Chondrocyte (in vitro differentiated cells): ENCODE data around the gene UNC5B. TPM values are rescaled to one million over a fixed set of nuclear protein-coding genes. Genes with fewer than 3 reads are reported as not detected.

Source experiments
- DNase-seq: peaks from one replicate; pipeline ENCODE4 v3.0.0; 2021; ENCODE audit warnings: mixed read lengths, low spot score
- H3K27ac Mint-ChIP-seq: one replicate; pipeline ENCODE4 v1.8.0; 2021; ENCODE audit warnings: mild to moderate bottlenecking, moderate library complexity, mixed read lengths; ENCODE audit not compliant: unreplicated experiment
- H3K27me3 Mint-ChIP-seq: 2 replicates; pipeline ENCODE4 v1.8.0; 2021; ENCODE audit warnings: low read depth, mixed read lengths
- H3K36me3 Mint-ChIP-seq: 2 replicates; pipeline ENCODE4 v1.8.0; 2021; ENCODE audit warnings: low read depth, mixed read lengths
- H3K4me1 Mint-ChIP-seq: 2 replicates; pipeline ENCODE4 v1.8.0; 2021; ENCODE audit warnings: low read depth, mild to moderate bottlenecking, mixed read lengths
- H3K4me3 Mint-ChIP-seq: one replicate; pipeline ENCODE4 v1.8.0; 2021; ENCODE audit warnings: mild to moderate bottlenecking, moderate library complexity, mixed read lengths; ENCODE audit not compliant: unreplicated experiment
- H3K9me3 Mint-ChIP-seq: 2 replicates; pipeline ENCODE4 v1.8.0; 2021; ENCODE audit warnings: low read depth, mixed read lengths
- total RNA-seq: library from RNA; stranded (reverse); gene quantifications from 3 replicates; pipeline ENCODE4 v1.2.1, GENCODE V29; 2021
- TF ChIP-seq, protein P1 (sequence below): fragments of 200-600 bp; sonication (generic); IDR thresholded peaks from 2 replicates; pipeline ENCODE4 v1.5.0; 2021; ENCODE audit warnings: antibody characterized with exemption, mild to moderate bottlenecking, moderate library complexity

UNC5B gene
- total RNA-seq, 1 donor from 2014 or later = 57.9 TPM

- Mint-ChIP-seq H3K4me1 (peaks cover 37% of the 10 kb centered on the region), H3K36me3 (no peaks in the 10 kb centered on the region), H3K27ac (no peak overlapping the region), H3K27me3 (no peaks in the 10 kb centered on the region), H3K4me3 (no peak overlapping the region), H3K9me3 (no peaks in the 10 kb centered on the region)
- DNase-seq = peak; percentile 50
- TF ChIP-seq, protein P1, sequence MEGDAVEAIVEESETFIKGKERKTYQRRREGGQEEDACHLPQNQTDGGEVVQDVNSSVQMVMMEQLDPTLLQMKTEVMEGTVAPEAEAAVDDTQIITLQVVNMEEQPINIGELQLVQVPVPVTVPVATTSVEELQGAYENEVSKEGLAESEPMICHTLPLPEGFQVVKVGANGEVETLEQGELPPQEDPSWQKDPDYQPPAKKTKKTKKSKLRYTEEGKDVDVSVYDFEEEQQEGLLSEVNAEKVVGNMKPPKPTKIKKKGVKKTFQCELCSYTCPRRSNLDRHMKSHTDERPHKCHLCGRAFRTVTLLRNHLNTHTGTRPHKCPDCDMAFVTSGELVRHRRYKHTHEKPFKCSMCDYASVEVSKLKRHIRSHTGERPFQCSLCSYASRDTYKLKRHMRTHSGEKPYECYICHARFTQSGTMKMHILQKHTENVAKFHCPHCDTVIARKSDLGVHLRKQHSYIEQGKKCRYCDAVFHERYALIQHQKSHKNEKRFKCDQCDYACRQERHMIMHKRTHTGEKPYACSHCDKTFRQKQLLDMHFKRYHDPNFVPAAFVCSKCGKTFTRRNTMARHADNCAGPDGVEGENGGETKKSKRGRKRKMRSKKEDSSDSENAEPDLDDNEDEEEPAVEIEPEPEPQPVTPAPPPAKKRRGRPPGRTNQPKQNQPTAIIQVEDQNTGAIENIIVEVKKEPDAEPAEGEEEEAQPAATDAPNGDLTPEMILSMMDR = no peak
Measured at GRCh38 chr10:71229726-71230655, 17.6 kb downstream of the UNC5B start.

DNA sequence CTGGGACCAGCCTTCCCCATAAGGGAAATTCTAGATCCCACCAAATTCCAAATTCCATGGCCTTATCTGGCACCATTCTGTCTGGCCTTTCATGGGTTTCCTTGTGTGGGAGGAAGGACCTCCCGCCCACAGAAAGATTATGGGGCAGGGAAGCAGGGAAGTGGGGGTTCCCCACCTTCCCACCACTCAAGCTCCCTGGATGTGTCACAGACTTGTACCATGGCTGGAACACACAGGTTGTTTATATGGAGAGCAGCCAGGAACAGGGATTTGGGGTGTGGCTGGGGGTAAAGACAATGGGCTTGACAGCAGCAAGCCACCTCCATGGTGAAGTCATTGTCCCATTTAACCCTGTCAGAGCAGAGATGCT lies 18.3 kb downstream of the UNC5B start:
- Mint-ChIP-seq H3K27me3 (no peaks in the 10 kb centered on the region), H3K27ac (no peak overlapping the region), H3K4me1 (peaks cover 44% of the 10 kb centered on the region), H3K36me3 (no peaks in the 10 kb centered on the region), H3K9me3 (no peaks in the 10 kb centered on the region), H3K4me3 (no peak overlapping the region)
- TF ChIP-seq, protein P1 = no peak
- peak; percentile 26 for DNase-seq

GRCh38 chr10:71231206-71231605 lies 18.8 kb downstream of the UNC5B start:
- Mint-ChIP-seq H3K4me1 (peaks cover 49% of the 10 kb centered on the region), H3K9me3 (no peaks in the 10 kb centered on the region), H3K4me3 (no peak overlapping the region), H3K27me3 (no peaks in the 10 kb centered on the region), H3K36me3 (no peaks in the 10 kb centered on the region), H3K27ac (no peak overlapping the region)
- TF ChIP-seq, protein P1 = no peak
- DNase-seq = no peak

- no peak for DNase-seq
- Mint-ChIP-seq H3K4me1 (peaks cover 59% of the 10 kb centered on the region), H3K4me3 (no peak overlapping the region), H3K36me3 (no peaks in the 10 kb centered on the region), H3K9me3 (no peaks in the 10 kb centered on the region), H3K27me3 (no peaks in the 10 kb centered on the region), H3K27ac (no peak overlapping the region)
- TF ChIP-seq, protein P1 = no peak
Measured at GRCh38 chr10:71232089-71232998, 20.0 kb downstream of the UNC5B start.

DNA sequence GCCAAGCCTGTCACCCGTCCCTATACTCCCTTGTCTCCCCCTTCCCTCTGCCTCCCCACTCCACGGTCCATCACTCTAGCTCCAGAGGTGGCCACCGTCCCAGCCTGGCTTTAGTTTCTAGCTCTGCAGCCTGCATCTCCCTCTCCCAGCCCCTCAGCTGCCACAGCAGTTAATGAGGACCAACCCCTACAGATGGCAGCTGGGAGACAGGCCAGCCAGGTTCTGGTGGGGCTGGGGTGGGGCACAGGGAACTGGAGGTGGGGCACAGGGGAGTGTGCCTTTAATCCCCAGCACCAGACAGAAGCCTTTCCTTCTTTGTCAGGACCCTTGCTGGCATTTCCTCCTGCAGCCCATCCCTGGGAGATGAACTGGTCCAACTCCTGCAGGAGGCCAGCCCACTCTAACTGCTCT lies 21.1 kb downstream of the UNC5B start:
- TF ChIP-seq, protein P1 = no peak
- no peak overlapping the region for H3K27ac Mint-ChIP-seq
- H3K4me3 Mint-ChIP-seq = no peak overlapping the region
- DNase-seq = no peak
- H3K9me3 Mint-ChIP-seq = no peaks in the 10 kb centered on the region
- no peaks in the 10 kb centered on the region for H3K27me3 Mint-ChIP-seq
- H3K36me3 Mint-ChIP-seq = no peaks in the 10 kb centered on the region
- H3K4me1 Mint-ChIP-seq = peaks cover 70% of the 10 kb centered on the region
